Muscle of leg (tissue), 11 donors: ENCODE measurements around the gene MAP1LC3B. TPM values are rescaled to one million over a fixed set of nuclear protein-coding genes. Genes with fewer than 3 reads are reported as not detected.
"Not testable (repeated sequence)": the region's sequence is repeated elsewhere in the genome, so short reads cannot be mapped to it uniquely, and the experiment has no call there.

Experiments
- DNase-seq: peaks from one replicate; pipeline ENCODE4 v3.0.0; 2013
- H3K27ac ChIP-seq: one replicate; pipeline ENCODE4 v1.5.1; 2013; ENCODE audit warnings: mild to moderate bottlenecking, low read length, control low read depth
- H3K27me3 ChIP-seq: one replicate; pipeline ENCODE4 v1.6.1; 2013; ENCODE audit warnings: low read length; ENCODE audit not compliant: control insufficient read depth, insufficient read depth
- H3K36me3 ChIP-seq: one replicate; pipeline ENCODE4 v1.6.1; 2013; ENCODE audit warnings: low read length; ENCODE audit not compliant: control insufficient read depth, insufficient read depth
- H3K4me1 ChIP-seq: one replicate; pipeline ENCODE4 v1.6.1; 2013; ENCODE audit warnings: low read length; ENCODE audit not compliant: control insufficient read depth, insufficient read depth
- H3K4me3 ChIP-seq: one replicate; pipeline ENCODE4 v1.5.1; 2013; ENCODE audit warnings: low read length, control low read depth
- H3K9me3 ChIP-seq: replicated peaks from 2 replicates; pipeline ENCODE4 v1.6.1; 2013; ENCODE audit warnings: low read depth, low read length; ENCODE audit not compliant: control insufficient read depth
- WGBS: methylation state at CpG from one replicate; pipeline ENCODE4 v1.1.5; 2013; ENCODE audit warnings: missing lambda C conversion rate; ENCODE audit not compliant: insufficient coverage; 5-methylcytosine and 5-hydroxymethylcytosine counted together
- polyA plus RNA-seq, 8 donors: library from polyadenylated mRNA; unstranded; fragments of 120-200 nt; gene quantifications; one replicate each; pipeline versions ENCODE4 v1.2.1 to v1.2.3, GENCODE V29; 2013; ENCODE audit warnings: inconsistent platforms in 1 of 8, low replicate concordance in 1 of 8; ENCODE audit not compliant: insufficient read length in 8 of 8, insufficient read depth in 1 of 8
- total RNA-seq: library from RNA; stranded (reverse); fragments of 120-200 nt; gene quantifications from one replicate; pipeline ENCODE4 v1.2.4, GENCODE V29; 2013

Gene MAP1LC3B
- total and polyA plus RNA-seq, 9 donors: 24.4 to 57.1 (median 48.0) TPM

DNA sequence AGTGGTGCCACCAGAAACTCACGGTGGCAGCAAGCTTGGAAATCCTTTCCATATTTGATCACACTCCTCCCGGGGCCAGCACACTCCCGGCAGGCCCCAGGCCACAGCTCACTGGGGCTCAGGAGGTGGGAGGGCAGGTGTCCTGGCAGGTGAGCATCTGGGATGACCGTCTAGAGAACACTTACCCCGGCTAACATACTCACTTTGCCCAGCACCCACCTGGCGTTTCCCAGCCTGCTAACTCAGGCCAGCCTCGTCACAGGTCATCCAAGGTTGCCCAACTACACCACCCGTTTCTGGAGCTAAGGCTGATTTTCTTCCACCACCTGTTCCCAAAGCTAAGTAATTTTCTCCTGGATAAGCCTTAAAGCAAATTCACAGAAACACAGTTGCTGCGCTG is 33.4 kb upstream of the MAP1LC3B start:
- 76% methylated on average over 6 of the region's 9 CpGs for WGBS
- Histone ChIP-seq H3K4me1 (no peaks in the 10 kb centered on the region), H3K27me3 (no peaks in the 10 kb centered on the region), H3K27ac (no peak overlapping the region), H3K4me3 (no peak overlapping the region), H3K9me3 (no peaks in the 10 kb centered on the region), H3K36me3 (peaks cover 51% of the 10 kb centered on the region)
- no peak for DNase-seq

DNA sequence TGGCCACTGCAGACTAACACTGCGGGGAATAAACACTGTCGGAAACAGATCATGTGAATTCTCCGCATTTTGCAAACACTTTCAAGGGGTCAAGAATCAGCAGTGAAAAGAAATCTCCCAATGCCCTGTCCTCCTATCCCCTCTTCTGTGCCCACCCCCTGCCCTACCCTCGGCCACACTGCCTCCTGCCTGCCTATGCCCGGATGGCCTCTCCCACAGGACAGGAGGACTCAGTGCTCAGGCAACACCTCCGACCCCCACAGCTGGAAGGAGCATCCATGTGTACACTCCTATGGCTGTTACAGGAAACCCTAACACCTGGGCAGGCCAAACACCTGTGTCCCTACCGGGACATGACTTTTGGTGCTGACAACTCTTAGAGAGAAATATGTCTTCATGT is 33.0 kb upstream of the MAP1LC3B start:
- Histone ChIP-seq H3K4me3 (no peak overlapping the region), H3K4me1 (no peaks in the 10 kb centered on the region), H3K9me3 (no peaks in the 10 kb centered on the region), H3K36me3 (peaks cover 49% of the 10 kb centered on the region), H3K27ac (no peak overlapping the region), H3K27me3 (no peaks in the 10 kb centered on the region)
- 91% methylated on average over 4 of the region's 7 CpGs for whole genome bisulfite sequencing
- no peak for DNase-seq

DNA sequence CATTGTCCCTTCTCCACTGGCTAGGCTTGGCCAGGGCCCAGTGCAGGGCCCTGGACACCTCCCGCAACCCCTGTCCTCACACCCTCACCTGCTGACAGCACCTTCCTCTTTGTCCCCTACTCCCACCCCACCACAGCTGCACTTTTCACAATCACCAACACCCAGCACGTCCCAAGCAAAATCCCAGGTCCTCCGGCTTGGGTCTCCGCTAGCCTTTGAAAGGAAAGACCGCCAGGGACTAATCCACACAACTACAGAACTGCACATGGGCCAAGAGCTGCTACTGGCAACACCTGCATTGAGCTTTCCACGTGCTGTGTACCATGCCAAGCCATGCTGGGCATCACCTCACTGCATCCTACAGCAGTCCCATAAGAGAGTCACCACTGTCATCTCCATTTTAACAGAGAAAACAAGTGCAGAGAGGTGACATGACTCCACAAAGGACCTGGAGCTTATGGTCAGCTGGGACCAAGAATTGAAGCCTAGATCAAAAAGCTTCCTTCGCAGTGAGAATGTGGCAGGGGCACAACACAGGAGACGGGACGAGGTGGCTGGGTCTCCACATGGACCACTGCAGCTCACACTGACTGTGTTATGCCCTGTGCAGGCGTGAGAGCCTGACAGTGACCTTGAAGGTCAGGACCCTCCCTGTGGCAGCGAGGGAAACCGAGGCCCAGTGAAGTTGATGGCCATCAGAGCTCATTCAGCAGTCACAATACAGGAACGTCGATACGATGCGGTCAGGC is 31.1 kb upstream of the MAP1LC3B start:
- WGBS: 96% methylated on average over 15 of the region's 16 CpGs
- Histone ChIP-seq H3K4me1 (no peaks in the 10 kb centered on the region), H3K9me3 (no peaks in the 10 kb centered on the region), H3K36me3 (peaks cover 45% of the 10 kb centered on the region), H3K27me3 (no peaks in the 10 kb centered on the region), H3K4me3 (no peak overlapping the region), H3K27ac (no peak overlapping the region)
- no peak for DNase-seq

DNA sequence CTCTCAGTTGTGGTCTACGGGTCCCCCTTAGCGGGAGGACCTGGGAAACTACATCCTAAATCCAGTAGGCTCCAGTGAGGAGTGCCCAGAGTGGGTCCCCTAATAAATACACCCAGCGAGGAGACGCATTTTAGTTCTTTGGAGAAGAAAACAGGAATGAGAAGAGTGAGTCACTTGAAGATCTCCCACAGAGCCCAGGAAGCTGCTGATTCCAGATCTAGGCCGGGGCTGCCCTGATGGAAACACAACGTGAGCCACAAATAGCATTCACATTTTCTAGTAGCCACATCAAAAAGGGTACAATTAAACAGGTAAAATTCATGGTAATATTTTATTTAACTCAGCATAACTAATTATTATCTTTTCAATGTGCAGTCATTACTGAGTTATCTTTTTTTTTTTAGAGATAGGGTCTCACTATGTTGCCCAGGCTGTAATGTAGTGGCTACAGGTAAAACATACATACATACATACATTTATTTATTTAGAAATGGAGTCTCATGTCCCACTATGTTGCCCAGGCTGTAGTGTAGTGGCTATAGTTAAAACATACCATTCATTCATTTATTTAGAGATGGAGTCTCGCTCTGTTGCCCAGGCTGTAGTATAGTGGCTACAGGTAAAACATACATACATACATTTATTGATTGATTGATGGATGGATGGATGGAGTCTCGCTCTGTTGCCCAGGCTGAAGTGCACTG is 30.1 kb upstream of the MAP1LC3B start:
- Histone ChIP-seq H3K9me3 (no peaks in the 10 kb centered on the region), H3K27me3 (no peaks in the 10 kb centered on the region), H3K4me3 (no peak overlapping the region), H3K4me1 (no peaks in the 10 kb centered on the region), H3K27ac (no peak overlapping the region), H3K36me3 (peaks cover 45% of the 10 kb centered on the region)
- no peak for DNase-seq
- WGBS: no CpG with 5 or more reads among the region's 8 CpGs

DNA sequence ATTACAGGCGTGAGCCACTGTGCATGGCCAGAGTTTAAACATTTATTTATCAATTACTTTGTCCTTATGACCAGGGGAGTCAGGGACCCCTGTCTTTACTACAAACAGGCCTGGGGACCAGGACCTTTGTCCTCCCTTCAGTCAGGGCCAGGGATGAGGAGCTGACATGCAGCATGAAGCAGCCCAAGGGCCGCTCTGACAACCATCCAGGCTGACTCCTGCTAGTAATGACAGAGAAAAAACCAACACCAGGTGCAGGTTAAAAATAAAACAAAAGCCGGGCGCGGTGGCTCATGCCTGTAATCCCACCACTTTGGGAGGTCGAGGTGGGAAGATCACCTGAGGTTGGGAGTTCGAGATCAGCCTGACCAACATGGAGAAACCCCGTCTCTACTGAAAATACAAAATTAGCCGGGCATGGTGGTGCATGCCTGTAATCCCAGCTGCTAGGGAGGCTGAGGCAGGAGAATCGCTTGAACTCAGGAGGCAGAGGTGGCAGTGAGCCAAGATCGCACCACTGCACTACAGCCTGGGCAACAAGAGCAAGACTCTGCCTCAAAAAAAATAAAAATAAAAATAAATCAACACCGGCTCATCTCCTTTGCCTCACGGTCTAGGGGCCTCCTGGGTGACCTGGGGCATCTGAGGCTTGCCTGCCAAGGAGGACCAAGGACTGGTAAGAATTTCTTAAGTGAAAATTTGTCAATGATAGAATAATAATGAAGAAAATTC is 29.1 kb upstream of the MAP1LC3B start:
- 92% methylated on average over 10 of the region's 13 CpGs for WGBS
- not testable (repeated sequence) for H3K27ac ChIP-seq, H3K4me1 ChIP-seq, H3K27me3 ChIP-seq, H3K4me3 ChIP-seq, H3K9me3 ChIP-seq, DNase-seq
- peaks cover 46% of the 10 kb centered on the region for H3K36me3 ChIP-seq

DNA sequence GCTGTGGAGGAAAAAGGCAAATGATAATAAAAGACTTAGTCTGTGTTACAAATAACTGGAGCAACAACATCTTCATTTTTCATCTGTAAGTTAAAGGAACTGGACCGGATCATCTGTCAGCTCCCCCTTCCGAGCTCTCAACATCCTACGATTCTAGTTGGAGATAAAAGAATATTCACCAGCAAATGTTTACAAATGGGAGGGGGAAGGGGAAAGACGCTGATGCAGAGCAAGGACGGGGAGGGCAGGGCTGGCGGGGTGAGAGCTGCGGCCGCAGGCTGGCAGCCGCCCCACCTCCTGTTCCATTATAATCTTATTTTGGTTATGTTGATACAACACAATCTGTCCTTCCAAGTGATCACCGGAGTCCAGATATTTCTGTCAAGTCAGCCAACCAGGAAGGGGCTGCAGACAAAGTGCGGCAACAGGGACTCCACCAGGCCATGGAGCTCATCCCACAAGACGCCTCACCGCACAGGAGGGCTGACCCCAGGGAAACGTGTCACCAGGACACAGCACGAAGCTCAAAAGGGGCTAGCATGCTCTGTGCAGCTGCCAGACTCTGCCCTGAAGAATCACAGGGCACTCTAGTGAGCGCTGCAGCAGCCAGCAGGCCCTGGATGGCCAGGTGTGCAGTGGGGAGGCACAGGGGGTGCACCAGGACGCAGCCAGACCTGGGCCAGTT is 28.2 kb upstream of the MAP1LC3B start:
- Histone ChIP-seq H3K4me1 (no peaks in the 10 kb centered on the region), H3K27me3 (no peaks in the 10 kb centered on the region), H3K27ac (no peak overlapping the region), H3K4me3 (no peak overlapping the region), H3K9me3 (no peaks in the 10 kb centered on the region), H3K36me3 (peaks cover 36% of the 10 kb centered on the region)
- no peak for DNase-seq
- WGBS: 80% methylated on average over 7 of the region's 17 CpGs

DNA sequence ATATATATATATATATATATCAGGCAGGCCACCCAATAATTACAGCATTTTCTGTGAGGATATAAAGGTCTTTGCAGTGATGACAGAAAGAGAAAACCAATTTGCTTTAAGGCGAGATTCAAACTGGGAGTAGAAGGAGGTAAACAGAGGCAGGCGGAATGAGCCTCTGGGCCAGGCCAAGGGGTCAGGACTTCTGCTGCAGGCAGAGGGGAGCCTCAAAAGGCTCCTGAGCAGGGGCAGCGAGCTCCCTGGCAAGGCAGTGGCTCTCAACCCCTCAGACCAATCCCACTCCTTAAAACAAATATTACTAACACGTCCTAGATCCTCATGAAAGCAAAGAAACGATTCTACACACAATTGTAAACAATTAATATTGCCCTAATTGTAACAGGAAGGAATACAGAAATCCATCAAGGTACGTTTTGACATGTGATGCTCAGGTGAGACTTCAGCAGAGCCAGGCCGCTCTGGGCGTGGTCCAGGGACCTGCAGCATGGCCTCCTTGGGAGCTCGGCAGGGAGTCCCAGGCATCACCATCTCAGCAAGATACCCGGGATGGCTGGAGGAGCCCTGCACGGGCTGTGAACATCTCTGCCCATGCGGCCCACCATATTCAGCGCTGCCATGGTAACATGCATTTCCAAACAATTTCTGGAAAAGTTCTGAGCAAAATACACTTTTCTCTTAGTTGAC is 27.0 kb upstream of the MAP1LC3B start:
- no peak for DNase-seq
- H3K27ac ChIP-seq: no peak overlapping the region
- H3K36me3 ChIP-seq: peaks cover 25% of the 10 kb centered on the region
- no peak overlapping the region for H3K4me3 ChIP-seq
- no peaks in the 10 kb centered on the region for H3K9me3 ChIP-seq
- 95% methylated on average over 7 of the region's 13 CpGs for WGBS
- no peaks in the 10 kb centered on the region for H3K27me3 ChIP-seq
- H3K4me1 ChIP-seq: no peaks in the 10 kb centered on the region

DNA sequence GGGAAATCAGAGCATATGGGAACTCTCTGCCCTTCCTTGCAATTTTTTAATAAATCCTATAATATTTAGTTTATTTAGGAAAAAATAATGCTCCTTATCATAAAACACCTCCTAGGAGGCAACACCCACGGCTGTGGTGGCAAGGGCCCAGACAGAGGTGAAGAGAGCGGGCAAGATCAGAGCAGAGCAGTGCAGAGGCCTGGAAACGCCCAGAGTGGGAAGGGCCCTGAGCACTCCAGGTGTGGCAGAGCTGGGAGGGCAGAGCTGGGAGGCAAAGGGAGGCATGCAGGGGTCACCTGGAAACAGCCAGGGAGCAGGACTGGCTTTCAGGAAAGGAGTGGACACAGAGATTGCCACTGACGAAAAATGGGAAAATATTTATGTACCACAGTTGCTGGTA is 25.8 kb upstream of the MAP1LC3B start:
- H3K27me3 ChIP-seq: no peaks in the 10 kb centered on the region
- H3K36me3 ChIP-seq: peaks cover 17% of the 10 kb centered on the region
- 88% methylated on average over 3 of the region's 4 CpGs for WGBS
- no peaks in the 10 kb centered on the region for H3K9me3 ChIP-seq
- no peak overlapping the region for H3K4me3 ChIP-seq
- H3K4me1 ChIP-seq: no peaks in the 10 kb centered on the region
- no peak overlapping the region for H3K27ac ChIP-seq
- no peak for DNase-seq

DNA sequence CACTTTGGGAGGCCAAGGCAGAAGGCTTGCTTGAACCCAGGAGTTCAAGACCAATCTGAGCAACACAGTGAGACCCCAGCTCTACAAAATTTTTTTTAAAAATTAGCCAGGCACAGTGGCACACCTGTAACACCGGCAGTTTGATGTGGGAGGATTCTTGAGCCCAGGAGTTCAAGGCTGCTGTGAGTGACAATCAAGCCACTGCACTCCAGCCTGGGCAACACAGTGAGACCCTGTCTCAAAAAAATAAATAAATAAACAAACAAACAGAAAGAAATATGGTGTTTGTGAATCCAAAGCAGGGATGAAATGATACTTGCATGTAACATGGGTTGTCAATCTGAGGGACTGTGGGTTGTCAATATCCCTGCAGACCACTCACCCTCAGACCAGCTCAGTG is 25.2 kb upstream of the MAP1LC3B start:
- DNase-seq: no peak
- Histone ChIP-seq H3K4me1 (no peaks in the 10 kb centered on the region), H3K36me3 (peaks cover 11% of the 10 kb centered on the region), H3K4me3 (no peak overlapping the region), H3K27me3 (no peaks in the 10 kb centered on the region), H3K9me3 (no peaks in the 10 kb centered on the region), H3K27ac (no peak overlapping the region)
- no CpG with 5 or more reads among the region's 1 CpG for WGBS
